HG03342 (cell line): ENCODE data around the gene CDH5.
A peak's percentile ranks its signal among the peaks of the same experiment; 100 is the strongest.

Experiments used
- ATAC-seq: cut with Tn5 transposase; IDR thresholded peaks from one replicate; pipeline ENCODE4 v1.9.1; 2021; ENCODE audit warnings: mild to moderate bottlenecking, moderate library complexity; ENCODE audit not compliant: unreplicated experiment

Gene CDH5

DNA sequence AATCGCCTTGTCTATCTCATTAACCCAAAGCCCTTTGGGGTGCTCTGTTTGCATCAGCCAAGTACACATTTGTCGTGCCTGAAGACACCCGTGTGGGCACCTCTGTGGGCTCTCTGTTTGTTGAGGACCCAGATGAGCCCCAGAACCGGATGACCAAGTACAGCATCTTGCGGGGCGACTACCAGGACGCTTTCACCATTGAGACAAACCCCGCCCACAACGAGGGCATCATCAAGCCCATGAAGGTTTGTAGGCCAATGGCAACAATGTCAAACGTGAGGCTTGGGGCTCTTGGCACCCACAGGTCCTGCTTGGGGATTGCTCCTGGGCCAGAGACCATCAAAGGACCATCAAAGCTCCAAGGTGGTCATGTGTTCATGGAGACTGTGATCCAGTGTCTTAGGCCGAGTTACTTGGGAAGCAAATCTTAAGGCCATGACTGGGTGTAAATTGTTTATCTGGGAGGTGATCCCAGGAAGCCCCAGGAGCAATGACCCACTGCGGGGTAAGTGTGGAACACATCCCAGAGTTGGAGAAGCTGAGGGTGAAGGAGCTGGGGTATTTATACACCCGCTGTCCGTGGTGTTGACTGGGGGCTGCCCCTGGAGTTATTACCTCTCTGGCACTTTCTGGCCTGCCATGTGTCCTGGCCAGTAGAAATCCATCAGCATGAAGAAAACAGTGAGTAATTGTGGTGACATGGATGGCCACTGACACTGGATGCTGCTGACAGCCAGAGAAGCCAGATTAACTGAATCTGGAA is 24.0 kb downstream of the CDH5 start:
- no peak for ATAC-seq

DNA sequence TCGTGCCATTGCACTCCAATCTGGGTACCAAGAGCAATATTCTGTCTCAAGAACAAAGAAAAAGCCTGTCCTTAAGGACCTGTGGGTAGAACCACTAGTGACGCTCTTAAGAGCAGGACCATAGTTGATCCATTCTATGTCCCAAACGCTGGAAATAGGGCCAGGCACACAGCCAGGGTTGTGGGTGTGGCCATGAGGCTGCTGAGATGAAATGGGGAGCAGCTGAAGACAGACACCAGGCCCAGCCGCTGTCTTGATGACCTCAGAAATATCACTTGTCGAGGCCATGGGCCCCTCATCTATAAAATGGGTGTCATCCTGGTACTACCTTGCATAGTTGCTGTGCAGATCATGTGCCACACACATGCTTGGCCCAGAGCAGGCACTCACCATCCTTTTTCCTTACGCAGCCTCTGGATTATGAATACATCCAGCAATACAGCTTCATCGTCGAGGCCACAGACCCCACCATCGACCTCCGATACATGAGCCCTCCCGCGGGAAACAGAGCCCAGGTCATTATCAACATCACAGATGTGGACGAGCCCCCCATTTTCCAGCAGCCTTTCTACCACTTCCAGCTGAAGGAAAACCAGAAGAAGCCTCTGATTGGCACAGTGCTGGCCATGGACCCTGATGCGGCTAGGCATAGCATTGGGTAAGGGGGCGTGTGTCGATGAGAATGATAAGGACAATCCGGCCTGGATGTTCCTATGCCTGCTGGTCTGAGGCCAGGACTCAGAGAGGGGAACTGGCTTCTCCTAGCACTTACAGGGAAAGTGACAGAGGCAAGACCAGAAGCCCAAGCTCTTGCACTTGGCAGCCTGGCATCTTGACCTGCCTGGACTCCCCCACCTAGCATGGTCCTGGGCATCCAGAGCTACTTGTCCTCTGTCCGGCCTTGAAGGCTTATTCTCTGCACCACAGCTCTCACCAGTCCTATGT is 25.5 kb downstream of the CDH5 start:
- no peak for ATAC-seq

GRCh38 chr16:66395806-66396555 is 29.5 kb downstream of the CDH5 start:
- ATAC-seq = no peak

DNA sequence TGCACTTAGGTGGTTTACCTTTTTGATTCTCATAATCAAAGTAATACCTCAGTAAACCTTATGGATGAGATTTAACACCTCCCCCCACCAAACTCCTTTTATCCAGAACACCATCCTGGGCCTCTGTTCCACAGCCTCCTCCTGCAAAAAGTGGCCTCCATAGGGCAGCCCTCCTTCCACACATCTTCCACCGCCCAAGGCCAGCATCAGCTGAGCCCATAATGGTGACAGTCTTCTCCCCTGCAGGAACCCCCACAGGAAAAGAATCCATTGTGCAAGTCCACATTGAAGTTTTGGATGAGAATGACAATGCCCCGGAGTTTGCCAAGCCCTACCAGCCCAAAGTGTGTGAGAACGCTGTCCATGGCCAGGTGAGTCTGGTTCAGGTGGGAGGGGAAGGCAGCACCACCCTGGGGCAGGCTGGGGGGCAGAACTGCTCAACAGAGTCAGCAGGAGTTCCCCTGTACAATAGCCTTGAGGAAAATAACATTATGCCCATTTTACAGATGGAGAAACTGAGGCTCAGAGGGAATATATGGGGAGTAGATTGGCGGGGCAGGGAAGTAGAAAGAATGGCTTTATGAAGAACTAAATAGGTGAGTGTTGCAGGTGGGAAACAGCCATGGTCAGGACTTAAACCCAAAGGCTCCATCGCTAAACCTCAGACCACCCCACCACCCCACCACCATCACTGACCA is 31.4 kb downstream of the CDH5 start:
- ATAC-seq = no peak

GRCh38 chr16:66399031-66399430 is 32.5 kb downstream of the CDH5 start:
- no peak for ATAC-seq

DNA sequence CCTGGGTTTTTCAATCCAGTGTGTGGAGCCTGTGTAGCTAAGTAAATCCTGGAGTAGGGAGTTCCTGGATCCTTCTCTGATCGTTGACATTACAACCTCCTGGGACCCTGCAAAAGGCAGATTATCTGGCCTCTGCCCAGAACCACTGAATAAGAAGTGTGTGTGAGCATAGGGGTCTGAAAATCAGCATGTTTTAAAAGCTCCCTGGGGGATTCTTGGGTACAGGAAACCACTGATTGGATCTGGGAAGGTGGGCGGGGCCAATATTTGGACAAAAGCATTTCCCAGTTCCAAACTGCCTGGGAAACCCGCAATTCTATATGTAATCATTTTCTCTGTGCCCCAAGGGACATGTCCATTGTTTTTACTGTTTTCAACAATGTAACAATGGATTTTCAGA is 33.4 kb downstream of the CDH5 start:
- ATAC-seq = no peak

DNA sequence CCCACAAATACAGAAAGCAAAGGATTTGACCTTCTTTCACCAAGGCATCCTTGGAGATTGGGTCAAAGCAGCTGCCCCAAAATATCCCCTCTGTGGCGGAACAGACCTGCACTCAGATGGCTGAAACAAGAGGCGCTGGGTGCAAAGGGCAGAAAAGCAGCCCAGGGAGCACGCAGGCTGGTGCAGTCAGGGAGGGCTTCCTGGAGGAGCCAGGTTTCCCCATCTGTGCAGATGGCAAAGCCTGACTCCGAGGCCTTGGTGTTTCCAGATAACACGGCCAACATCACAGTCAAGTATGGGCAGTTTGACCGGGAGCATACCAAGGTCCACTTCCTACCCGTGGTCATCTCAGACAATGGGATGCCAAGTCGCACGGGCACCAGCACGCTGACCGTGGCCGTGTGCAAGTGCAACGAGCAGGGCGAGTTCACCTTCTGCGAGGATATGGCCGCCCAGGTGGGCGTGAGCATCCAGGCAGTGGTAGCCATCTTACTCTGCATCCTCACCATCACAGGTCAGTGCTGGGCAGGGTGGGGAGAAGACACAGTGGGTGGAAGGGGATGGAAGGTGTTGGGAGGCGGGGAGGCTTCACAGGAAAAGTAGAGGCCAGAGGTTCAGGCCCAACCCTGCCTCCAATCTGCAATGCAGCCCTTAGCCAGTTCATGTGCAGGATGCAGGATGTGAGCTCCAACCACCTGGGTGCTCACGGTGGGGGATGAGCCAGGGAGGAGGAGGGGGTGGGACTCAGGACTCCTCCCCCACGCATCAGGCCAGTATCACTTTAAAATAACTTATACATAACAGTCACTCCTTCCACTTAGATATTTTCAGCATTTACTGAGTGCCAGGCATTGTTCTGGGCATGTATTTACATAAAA is 34.3 kb downstream of the CDH5 start:
- ATAC-seq = no peak

DNA sequence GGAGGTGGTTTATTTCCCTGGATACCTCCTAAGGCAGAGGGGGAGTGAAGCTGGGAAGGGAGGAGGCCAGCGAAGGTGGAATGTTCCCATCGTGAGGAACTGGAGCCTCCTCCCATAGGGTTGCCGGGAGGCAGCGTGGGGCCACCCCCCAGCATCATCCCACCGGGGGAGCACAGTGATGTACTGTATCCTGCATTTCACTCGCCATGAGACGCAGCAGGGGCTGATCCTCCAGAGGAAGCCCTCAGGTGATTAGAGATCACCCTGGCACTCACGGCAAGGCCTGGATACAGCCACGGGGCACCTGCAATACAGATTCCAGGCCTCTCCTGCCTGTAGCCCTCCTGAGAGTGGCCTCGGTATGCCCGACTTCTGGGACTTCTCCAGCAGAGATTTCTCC is 35.1 kb downstream of the CDH5 start:
- no peak for ATAC-seq

DNA sequence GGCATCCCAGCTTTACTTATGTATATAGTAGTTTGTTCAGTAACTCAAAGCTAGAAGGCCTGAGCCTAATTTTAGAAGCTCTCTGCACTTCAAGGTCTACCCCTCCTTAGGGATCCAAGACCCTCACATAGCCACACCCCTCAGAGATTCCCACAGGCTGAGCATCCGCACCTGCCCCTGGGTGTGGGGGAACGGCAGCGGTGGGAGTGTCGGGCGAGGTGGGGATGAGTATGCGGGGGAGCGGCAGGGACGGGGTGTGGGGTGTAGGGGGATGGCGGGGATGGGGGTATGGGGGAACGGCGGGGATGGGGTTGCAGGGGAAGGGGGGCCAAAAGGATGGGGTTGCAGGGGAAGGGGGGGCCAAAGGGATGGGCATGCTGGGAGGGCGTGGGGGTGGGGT is 35.7 kb downstream of the CDH5 start:
- ATAC-seq = no peak

DNA sequence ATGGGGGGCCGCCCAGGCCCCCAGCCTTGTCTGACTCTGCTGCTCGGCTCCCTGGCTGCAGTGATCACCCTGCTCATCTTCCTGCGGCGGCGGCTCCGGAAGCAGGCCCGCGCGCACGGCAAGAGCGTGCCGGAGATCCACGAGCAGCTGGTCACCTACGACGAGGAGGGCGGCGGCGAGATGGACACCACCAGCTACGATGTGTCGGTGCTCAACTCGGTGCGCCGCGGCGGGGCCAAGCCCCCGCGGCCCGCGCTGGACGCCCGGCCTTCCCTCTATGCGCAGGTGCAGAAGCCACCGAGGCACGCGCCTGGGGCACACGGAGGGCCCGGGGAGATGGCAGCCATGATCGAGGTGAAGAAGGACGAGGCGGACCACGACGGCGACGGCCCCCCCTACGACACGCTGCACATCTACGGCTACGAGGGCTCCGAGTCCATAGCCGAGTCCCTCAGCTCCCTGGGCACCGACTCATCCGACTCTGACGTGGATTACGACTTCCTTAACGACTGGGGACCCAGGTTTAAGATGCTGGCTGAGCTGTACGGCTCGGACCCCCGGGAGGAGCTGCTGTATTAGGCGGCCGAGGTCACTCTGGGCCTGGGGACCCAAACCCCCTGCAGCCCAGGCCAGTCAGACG is 36.2 kb downstream of the CDH5 start:
- ATAC-seq = no peak

- ATAC-seq = no peak
These were observed 37.1 kb downstream of the CDH5 start for GRCh38 chr16:66403531-66404145.

DNA sequence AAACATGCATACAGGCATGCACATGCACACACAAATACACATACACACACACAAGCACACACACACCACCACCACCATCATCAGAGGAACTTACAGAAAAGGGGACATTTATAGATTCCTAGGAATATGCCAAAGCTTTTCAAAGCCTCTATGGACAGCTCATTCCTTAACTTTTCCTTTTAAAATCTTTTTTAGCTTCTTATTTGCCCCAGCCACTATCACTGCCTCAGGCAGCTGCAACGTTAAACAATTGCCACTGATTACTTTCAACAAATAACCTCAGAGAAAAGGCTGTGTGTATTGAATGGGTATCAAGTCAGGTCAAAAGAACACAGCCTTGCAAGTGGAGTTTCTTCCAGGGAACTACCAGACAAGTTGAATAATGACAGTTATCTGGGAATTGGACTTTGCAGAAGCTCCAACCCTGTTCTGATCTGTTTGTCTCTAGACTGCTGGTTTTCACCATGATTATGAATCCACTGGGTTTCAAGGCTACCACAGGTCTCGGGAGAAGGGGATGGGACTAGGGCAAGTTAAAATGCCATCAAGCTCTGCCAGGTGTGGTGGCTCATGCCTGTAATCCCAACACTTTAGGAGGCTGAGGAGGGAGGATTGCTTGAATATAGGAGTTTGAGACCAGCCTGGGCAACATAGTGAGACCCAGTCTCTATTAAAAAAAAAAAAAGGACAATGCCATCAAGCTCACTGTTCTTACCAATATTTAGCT is 38.7 kb downstream of the CDH5 start:
- no peak for ATAC-seq

- peak; percentile 76 for ATAC-seq
These were observed 40.2 kb downstream of the CDH5 start for GRCh38 chr16:66406534-66407221.

DNA sequence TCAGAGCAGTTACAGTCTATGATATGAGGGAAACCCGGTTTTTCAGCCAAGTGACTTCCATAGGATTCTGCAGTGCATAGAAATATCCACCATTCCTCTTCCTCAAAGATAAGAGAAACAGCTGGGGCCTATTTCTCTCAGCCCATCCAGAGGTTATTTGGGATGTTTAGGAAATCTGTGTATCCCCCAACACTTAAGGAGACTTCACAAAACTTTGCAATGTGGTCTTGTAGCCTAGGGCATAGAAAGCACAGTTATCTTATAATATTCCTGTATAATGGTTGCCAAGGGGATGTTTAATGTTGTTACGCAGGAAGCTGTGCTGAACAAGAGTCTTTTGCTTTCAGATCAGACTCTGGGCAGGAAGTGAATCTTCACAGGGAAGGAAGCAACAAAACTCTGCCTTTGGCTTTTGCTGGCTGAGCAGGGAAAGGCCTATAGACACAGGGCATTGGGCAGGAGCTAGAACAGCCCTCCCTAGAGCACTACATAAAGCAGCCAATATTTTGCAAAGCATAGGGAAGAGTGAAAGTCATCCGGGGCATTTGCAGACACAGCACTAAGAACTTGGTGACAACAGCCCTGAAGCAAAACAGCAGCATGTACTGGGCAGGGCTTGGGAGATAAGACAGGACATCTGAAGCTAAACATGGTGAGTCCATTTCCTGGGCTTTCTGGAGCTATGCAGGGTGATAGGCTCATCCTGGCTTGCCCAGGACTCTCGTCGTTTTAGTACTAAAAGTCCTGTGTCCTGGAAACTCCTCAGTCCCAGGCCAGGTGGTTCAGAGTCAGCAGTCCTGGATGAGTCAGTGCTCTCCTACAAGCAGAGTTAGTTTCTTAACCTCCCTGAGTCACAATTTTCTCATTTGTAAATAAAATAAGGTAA is 41.9 kb downstream of the CDH5 start:
- no peak for ATAC-seq

- ATAC-seq = no peak
These were observed 42.7 kb downstream of the CDH5 start for GRCh38 chr16:66409156-66409555.

GRCh38 chr16:66412182-66412581 is 45.7 kb downstream of the CDH5 start:
- no peak for ATAC-seq

DNA sequence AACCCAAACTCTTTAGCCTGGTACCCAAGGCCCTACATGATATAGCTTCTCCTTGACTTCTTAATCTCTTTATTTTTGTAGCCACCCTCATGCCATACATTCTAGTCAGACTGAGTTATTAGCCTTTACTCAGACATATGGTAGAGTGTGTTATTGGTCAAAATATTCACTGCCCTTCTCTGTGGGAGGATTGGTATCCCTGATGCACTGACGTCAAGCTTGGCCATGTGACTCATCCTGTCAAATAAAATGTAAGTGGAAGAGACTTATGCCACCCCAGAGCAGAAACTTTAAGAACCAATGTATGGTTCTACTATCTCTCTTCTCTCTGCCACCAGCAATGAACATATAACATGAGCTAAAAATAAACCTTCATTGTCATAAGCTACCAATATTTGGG is 48.4 kb downstream of the CDH5 start:
- ATAC-seq = no peak
